Sigmoid colon (tissue), 4 donors: ENCODE results near the gene KLHL2.
"Not testable (repeated sequence)": the region's sequence is repeated elsewhere in the genome, so short reads cannot be mapped to it uniquely, and the experiment has no call there.

ENCODE experiments used
- CTCF ChIP-seq, 4 experiments: fragments of 450-650 bp in 3 of 4; fragments of 200-600 bp in 1 of 4; IDR thresholded peaks; one replicate each; pipeline ENCODE4 v1.5.1; 2016 to 2019; ENCODE audit warnings: antibody characterized with exemption in 4 of 4, mild to moderate bottlenecking in 3 of 4, moderate library complexity in 2 of 4
- EP300 ChIP-seq, 4 donors: sonication (generic); formaldehyde crosslinking; IDR thresholded peaks; one replicate each; pipeline ENCODE4 v1.6.1; 2017; ENCODE audit warnings: antibody characterized with exemption in 4 of 4

GRCh38 chr4:165286619-165287340, 79.4 kb downstream of the KLHL2 start:
- not testable (repeated sequence) for TF ChIP-seq CTCF, EP300 (IDR thresholded peaks at IDR 0.05)
